A549 (cell line): ENCODE measurements around the gene FRYL.

Experiments used
- EP300 ChIP-seq, 2 experiments: fragments of >200 bp; sonication (Bioruptor Twin); formaldehyde crosslinking; IDR thresholded peaks; 2 replicates in 1 of 2; 3 replicates in 1 of 2; pipeline ENCODE4 v1.6.1; 2016 to 2017
- TF ChIP-seq, protein P1 (sequence below): fragments of >200 bp; sonication (Bioruptor Twin); formaldehyde crosslinking; IDR thresholded peaks from 3 replicates; pipeline ENCODE4 v1.5.1; 2016

DNA sequence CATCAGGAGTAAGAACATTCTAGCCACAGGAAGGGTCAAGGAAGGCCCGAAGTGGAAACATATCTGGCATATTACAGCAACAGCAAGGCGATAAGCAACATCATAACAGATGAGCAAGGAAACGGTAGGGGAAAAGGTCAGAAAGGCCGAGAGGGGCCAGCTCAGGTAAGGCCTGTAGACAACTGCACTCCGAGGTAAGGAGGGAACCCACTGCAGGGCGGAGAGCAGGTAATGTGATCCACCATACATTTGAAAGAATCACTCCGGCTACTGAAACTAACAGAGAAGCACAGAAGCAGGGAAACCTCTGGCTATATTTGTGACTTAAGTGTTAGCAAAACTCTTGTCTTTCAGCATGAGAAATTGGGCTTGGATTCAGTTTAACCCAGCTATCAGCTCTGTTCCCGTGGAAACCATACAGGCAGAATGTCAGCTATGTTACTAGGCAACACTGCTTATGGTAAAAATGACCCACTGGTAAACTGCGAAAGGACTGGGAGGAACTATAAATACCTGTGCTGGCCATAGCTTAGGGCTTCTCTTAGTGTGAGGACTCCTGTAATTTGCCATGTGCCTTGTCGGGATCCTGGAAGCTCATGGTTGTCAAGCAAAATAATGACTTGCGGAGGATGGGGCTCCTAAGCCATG is 31.0 kb downstream of the FRYL start:
- TF ChIP-seq, protein P1, sequence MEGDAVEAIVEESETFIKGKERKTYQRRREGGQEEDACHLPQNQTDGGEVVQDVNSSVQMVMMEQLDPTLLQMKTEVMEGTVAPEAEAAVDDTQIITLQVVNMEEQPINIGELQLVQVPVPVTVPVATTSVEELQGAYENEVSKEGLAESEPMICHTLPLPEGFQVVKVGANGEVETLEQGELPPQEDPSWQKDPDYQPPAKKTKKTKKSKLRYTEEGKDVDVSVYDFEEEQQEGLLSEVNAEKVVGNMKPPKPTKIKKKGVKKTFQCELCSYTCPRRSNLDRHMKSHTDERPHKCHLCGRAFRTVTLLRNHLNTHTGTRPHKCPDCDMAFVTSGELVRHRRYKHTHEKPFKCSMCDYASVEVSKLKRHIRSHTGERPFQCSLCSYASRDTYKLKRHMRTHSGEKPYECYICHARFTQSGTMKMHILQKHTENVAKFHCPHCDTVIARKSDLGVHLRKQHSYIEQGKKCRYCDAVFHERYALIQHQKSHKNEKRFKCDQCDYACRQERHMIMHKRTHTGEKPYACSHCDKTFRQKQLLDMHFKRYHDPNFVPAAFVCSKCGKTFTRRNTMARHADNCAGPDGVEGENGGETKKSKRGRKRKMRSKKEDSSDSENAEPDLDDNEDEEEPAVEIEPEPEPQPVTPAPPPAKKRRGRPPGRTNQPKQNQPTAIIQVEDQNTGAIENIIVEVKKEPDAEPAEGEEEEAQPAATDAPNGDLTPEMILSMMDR, result no peak
- TF ChIP-seq EP300 (IDR thresholded peaks at IDR 0.05), result no peak
